Non-pigmented ciliary epithelial cell (primary cell): ENCODE data around the gene SUB1.
"Not testable (repeated sequence)": the region's sequence is repeated elsewhere in the genome, so short reads cannot be mapped to it uniquely, and the experiment has no call there.

Experiments
- DNase-seq: peaks from one replicate; pipeline ENCODE4 v3.0.0-alpha.2; 2010; ENCODE audit warnings: low read depth

Gene SUB1

GRCh38 chr5:32585446-32586275, at the start of gene SUB1:
Gene SUB1, plus strand, starts transcription at chr5:32585557. Its CDS starts 2,956 bp downstream, at chr5:32588513.
- DNase-seq: peak; percentile 52

- DNase-seq: no peak
Observed at GRCh38 chr5:32536246-32536645, 49.1 kb upstream of the SUB1 start.

- not testable (repeated sequence) for DNase-seq
Observed at GRCh38 chr5:32537437-32538029, 47.8 kb upstream of the SUB1 start.

- no peak for DNase-seq
Observed at GRCh38 chr5:32538031-32538547, 47.3 kb upstream of the SUB1 start.

GRCh38 chr5:32539981-32540845, 45.1 kb upstream of the SUB1 start:
- no peak for DNase-seq

GRCh38 chr5:32541241-32541640, 44.1 kb upstream of the SUB1 start:
- DNase-seq: no peak

- no peak for DNase-seq
Observed at GRCh38 chr5:32542216-32543059, 42.9 kb upstream of the SUB1 start.

GRCh38 chr5:32543291-32543690, 42.1 kb upstream of the SUB1 start:
- DNase-seq: no peak

- no peak for DNase-seq
Observed at GRCh38 chr5:32545102-32545800, 40.1 kb upstream of the SUB1 start.

GRCh38 chr5:32551194-32551593, 34.2 kb upstream of the SUB1 start:
- no peak for DNase-seq

GRCh38 chr5:32551865-32552264, 33.5 kb upstream of the SUB1 start:
- no peak for DNase-seq

- DNase-seq: not testable (repeated sequence)
Observed at GRCh38 chr5:32552491-32552890, 32.9 kb upstream of the SUB1 start.

GRCh38 chr5:32552936-32553335, 32.4 kb upstream of the SUB1 start:
- no peak for DNase-seq

- not testable (repeated sequence) for DNase-seq
Observed at GRCh38 chr5:32554181-32554780, 31.1 kb upstream of the SUB1 start.

- DNase-seq: not testable (repeated sequence)
Observed at GRCh38 chr5:32556543-32556942, 28.8 kb upstream of the SUB1 start.

GRCh38 chr5:32559411-32559810, 25.9 kb upstream of the SUB1 start:
- DNase-seq: no peak

GRCh38 chr5:32559921-32560320, 25.4 kb upstream of the SUB1 start:
- no peak for DNase-seq

- DNase-seq: no peak
Observed at GRCh38 chr5:32562056-32562455, 23.3 kb upstream of the SUB1 start.

GRCh38 chr5:32562843-32563242, 22.5 kb upstream of the SUB1 start:
- DNase-seq: no peak

- no peak for DNase-seq
Observed at GRCh38 chr5:32563614-32564013, 21.7 kb upstream of the SUB1 start.
